CD14-positive monocyte (primary cell): ENCODE measurements around the gene SELPLG. TPM values are rescaled to one million over a fixed set of nuclear protein-coding genes. Genes with fewer than 3 reads are reported as not detected.
"Not testable (repeated sequence)": the region's sequence is repeated elsewhere in the genome, so short reads cannot be mapped to it uniquely, and the experiment has no call there.

Experiments used
- DNase-seq, 3 donors: peaks; one replicate each; pipeline ENCODE4 v3.0.0-alpha.2; 2011 to 2022
- H2AFZ ChIP-seq: 2 replicates; pipeline ENCODE4 v1.6.0; 2012; ENCODE audit warnings: mild to moderate bottlenecking, low read depth, low read length, inconsistent platforms; ENCODE audit not compliant: insufficient read depth, poor library complexity, severe bottlenecking
- H3K27ac ChIP-seq, 2 donors: 1 replicate in 1 of 2; 2 replicates in 1 of 2; pipeline ENCODE4 v1.5.1; 2012 to 2013; ENCODE audit warnings: low read length in 2 of 2, control low read depth in 1 of 2, inconsistent platforms in 1 of 2, low read depth in 1 of 2, mild to moderate bottlenecking in 1 of 2
- H3K27me3 ChIP-seq, 2 donors: one replicate each; pipeline versions ENCODE4 v1.6.0 to v1.6.1; 2011 to 2013; ENCODE audit warnings: low read length in 2 of 2; ENCODE audit not compliant: control insufficient read depth in 2 of 2, insufficient read depth in 2 of 2
- H3K36me3 ChIP-seq, 2 donors: replicated peaks in 1 of 2; 1 replicate in 1 of 2; 2 replicates in 1 of 2; pipeline versions ENCODE4 v1.5.1 to v1.6.1; 2012 to 2013; ENCODE audit warnings: low read length in 2 of 2, control low read depth in 1 of 2, inconsistent platforms in 1 of 2, mild to moderate bottlenecking in 1 of 2; ENCODE audit not compliant: insufficient read depth in 2 of 2, control insufficient read depth in 1 of 2
- H3K4me1 ChIP-seq, 2 donors: 1 replicate in 1 of 2; 2 replicates in 1 of 2; pipeline versions ENCODE4 v1.5.1 to v1.6.1; 2012 to 2013; ENCODE audit warnings: low read length in 2 of 2, control low read depth in 1 of 2, inconsistent platforms in 1 of 2, mild to moderate bottlenecking in 1 of 2, moderate library complexity in 1 of 2; ENCODE audit not compliant: insufficient read depth in 2 of 2, control insufficient read depth in 1 of 2
- H3K4me2 ChIP-seq: replicated peaks from 2 replicates; pipeline ENCODE3; 2012; ENCODE audit warnings: low read length, moderate library complexity, mild to moderate bottlenecking; ENCODE audit not compliant: poor library complexity, severe bottlenecking; ENCODE audit errors: extremely low read depth
- H3K4me3 ChIP-seq, 3 experiments: fragments of 200-600 bp in 1 of 3; sonication (generic) in 1 of 3; replicated peaks in 1 of 3; 1 replicate in 2 of 3; 2 replicates in 1 of 3; pipeline ENCODE4 v1.5.1; 2011 to 2013; ENCODE audit warnings: low read length in 3 of 3, mild to moderate bottlenecking in 3 of 3, control low read depth in 2 of 3, low read depth in 2 of 3, inconsistent platforms in 1 of 3, moderate library complexity in 1 of 3
- H3K79me2 ChIP-seq: 2 replicates; pipeline ENCODE4 v1.6.0; 2012; ENCODE audit warnings: mild to moderate bottlenecking, control low read depth, inconsistent platforms, low read length, moderate library complexity; ENCODE audit not compliant: insufficient read depth
- H3K9ac ChIP-seq: 2 replicates; pipeline ENCODE4 v1.6.0; 2017; ENCODE audit warnings: low read length, mild to moderate bottlenecking; ENCODE audit not compliant: insufficient read depth, poor library complexity, severe bottlenecking
- H3K9me3 ChIP-seq, 2 donors: replicated peaks in 1 of 2; 1 replicate in 1 of 2; 2 replicates in 1 of 2; pipeline versions ENCODE4 v1.5.1 to v1.6.1; 2012 to 2013; ENCODE audit warnings: low read length in 2 of 2, control low read depth in 1 of 2; ENCODE audit not compliant: control insufficient read depth in 1 of 2, insufficient read depth in 1 of 2
- H4K20me1 ChIP-seq: 2 replicates; pipeline ENCODE4 v1.6.0; 2012; ENCODE audit warnings: mild to moderate bottlenecking, low read length, control low read depth, moderate library complexity; ENCODE audit not compliant: insufficient read depth
- H3K27ac Mint-ChIP-seq, 7 donors: one replicate each; pipeline ENCODE4 v1.8.0; 2020; ENCODE audit warnings: mild to moderate bottlenecking in 7 of 7, mixed read lengths in 7 of 7, moderate library complexity in 6 of 7, inconsistent platforms in 2 of 7
- H3K27me3 Mint-ChIP-seq, 3 donors: one replicate each; pipeline ENCODE4 v1.8.0; 2021 to 2022; ENCODE audit warnings: low read depth in 3 of 3, mild to moderate bottlenecking in 3 of 3, mixed read lengths in 3 of 3, moderate library complexity in 3 of 3, inconsistent platforms in 1 of 3
- H3K36me3 Mint-ChIP-seq, 2 donors: one replicate each; pipeline ENCODE4 v1.8.0; 2020; ENCODE audit warnings: mixed read lengths in 2 of 2, inconsistent platforms in 1 of 2, mild to moderate bottlenecking in 1 of 2
- H3K4me1 Mint-ChIP-seq: one replicate; pipeline ENCODE4 v1.8.0; 2020; ENCODE audit warnings: mild to moderate bottlenecking, mixed read lengths
- H3K4me3 Mint-ChIP-seq, 2 donors: one replicate each; pipeline ENCODE4 v1.8.0; 2020; ENCODE audit warnings: mild to moderate bottlenecking in 2 of 2, mixed read lengths in 2 of 2, moderate library complexity in 1 of 2
- H3K9me3 Mint-ChIP-seq, 7 donors: one replicate each; pipeline ENCODE4 v1.8.0; 2020 to 2022; ENCODE audit warnings: mixed read lengths in 7 of 7, mild to moderate bottlenecking in 6 of 7, moderate library complexity in 6 of 7, inconsistent platforms in 2 of 7
- WGBS: methylation state at CpG from one replicate; pipeline ENCODE4 v1.1.5; 2013; ENCODE audit warnings: missing lambda C conversion rate; ENCODE audit not compliant: insufficient coverage; 5-methylcytosine and 5-hydroxymethylcytosine counted together
- intact Hi-C, 2 donors: fragments of 100-400 bp; cut with micrococcal nuclease; formaldehyde crosslinking; loops; one replicate each; pipeline versions ENCODE4 v1.15.0 to v1.15.1; 2023
- polyA plus RNA-seq, 3 donors: library from polyadenylated mRNA; depleted of rRNA in 1 of 3; unstranded in 2 of 3; stranded (reverse) in 1 of 3; fragments of 300-500 nt in 2 of 3; fragments of >200 nt in 1 of 3; fragmentation: Illumina TruSeq in 2 of 3; gene quantifications; 1 replicate in 2 of 3; 2 replicates in 1 of 3; pipeline ENCODE4 v1.2.3, GENCODE V29; 2012 to 2021
- TF ChIP-seq, protein P1 (sequence below): fragments of 200-600 bp; IDR thresholded peaks from one replicate; pipeline ENCODE4 v1.8.0; 2022; ENCODE audit warnings: antibody characterized with exemption, mild to moderate bottlenecking

SELPLG gene
- polyA plus RNA-seq, 3 donors: 193 to 349 (median 247) TPM

DNA sequence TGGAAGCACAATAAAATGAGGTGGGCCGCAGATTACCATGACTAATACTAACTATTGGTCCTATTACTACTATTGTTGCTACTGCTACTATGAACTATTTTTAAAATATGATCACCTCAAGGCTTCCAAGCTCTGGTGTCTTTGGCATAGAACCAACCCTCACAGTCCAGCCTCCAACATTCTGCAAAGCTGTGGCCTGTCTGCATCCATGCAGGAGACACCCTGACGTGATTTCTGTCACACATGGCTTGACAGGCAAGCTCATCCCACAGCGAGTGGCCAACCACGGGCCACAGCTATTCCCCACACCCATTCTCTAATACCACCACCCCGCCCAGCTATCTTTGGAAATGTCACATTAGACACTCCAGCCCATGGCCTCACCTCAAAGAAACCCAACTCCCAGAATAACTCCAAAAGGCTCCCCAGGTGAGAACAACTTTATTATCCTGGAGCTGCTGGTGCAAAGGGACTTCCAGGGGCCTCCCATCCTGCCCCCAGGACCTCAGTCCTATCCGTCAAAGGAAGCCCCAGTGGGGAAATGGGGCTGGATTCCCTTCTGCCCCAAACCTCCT, 56.9 kb downstream of the SELPLG start:
- Histone ChIP-seq H2AFZ (no peak overlapping the region), H3K79me2 (no peaks in the 10 kb centered on the region), H3K27me3 (no peaks in the 10 kb centered on the region), H3K4me2 (no peak overlapping the region), H3K4me1 (no peaks in the 10 kb centered on the region), H3K9me3 (no peaks in the 10 kb centered on the region), H4K20me1 (no peaks in the 10 kb centered on the region), H3K36me3 (no peaks in the 10 kb centered on the region), H3K4me3 (no peak overlapping the region), H3K9ac (no peak overlapping the region), H3K27ac (no peak overlapping the region)
- Mint-ChIP-seq H3K36me3 (no peaks in the 10 kb centered on the region), H3K9me3 (peaks cover 0 to 4% (median 0%) of the 10 kb centered on the region in 7 donors), H3K27me3 (peaks cover 2 to 4% (median 2%) of the 10 kb centered on the region in 3 donors), H3K4me3 (no peak overlapping the region), H3K4me1 (no peaks in the 10 kb centered on the region), H3K27ac (no peak overlapping the region)
- 84% methylated on average over 5 of the region's 6 CpGs for WGBS
- DNase-seq: no peak
- intact Hi-C loops: loop anchor here in 1 of 2 donors (10.0 kb wide), 1 partner anchor 378 kb away; no protein-coding TSS in a partner anchor
- TF ChIP-seq, protein P1, sequence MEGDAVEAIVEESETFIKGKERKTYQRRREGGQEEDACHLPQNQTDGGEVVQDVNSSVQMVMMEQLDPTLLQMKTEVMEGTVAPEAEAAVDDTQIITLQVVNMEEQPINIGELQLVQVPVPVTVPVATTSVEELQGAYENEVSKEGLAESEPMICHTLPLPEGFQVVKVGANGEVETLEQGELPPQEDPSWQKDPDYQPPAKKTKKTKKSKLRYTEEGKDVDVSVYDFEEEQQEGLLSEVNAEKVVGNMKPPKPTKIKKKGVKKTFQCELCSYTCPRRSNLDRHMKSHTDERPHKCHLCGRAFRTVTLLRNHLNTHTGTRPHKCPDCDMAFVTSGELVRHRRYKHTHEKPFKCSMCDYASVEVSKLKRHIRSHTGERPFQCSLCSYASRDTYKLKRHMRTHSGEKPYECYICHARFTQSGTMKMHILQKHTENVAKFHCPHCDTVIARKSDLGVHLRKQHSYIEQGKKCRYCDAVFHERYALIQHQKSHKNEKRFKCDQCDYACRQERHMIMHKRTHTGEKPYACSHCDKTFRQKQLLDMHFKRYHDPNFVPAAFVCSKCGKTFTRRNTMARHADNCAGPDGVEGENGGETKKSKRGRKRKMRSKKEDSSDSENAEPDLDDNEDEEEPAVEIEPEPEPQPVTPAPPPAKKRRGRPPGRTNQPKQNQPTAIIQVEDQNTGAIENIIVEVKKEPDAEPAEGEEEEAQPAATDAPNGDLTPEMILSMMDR: no peak

DNA sequence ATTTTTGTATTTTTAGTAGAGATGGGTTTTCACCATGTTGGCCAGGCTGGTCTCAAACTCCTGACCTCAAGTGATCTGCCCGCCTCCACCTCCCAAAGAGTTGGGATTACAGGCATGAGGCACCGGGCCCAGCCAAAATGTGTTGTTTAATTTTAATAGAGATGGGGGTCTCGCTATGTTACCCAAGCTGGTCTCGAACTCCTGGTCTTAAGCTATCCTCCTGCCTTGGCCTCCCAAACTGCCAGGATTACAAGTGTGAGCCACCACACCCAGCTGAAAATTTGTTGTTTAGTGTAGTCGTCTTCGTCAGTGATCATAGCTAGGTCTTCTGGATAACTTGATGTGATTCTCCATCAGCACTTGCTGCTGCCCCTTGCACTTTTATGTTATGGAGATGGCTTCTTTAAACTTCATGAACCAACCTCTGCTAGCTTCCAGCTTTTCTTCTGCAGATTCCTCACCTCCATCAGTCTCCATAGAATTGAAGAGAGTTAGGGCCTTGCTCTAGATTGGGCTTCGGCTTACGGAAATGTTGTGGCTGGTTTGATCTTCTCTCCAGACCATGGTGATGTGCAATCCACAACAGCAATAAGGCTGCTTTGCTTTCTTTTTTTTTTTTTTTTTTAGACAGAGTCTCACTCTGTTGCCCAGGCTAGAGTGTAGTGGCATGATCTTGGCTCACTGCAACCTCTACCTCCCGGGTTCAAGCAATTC, 58.3 kb downstream of the SELPLG start:
- H3K27ac Mint-ChIP-seq: no peak overlapping the region
- intact Hi-C loops: loop anchor here in 1 of 2 donors (10.0 kb wide), 1 partner anchor 379 kb away; no protein-coding TSS in a partner anchor
- DNase-seq: no peak

DNA sequence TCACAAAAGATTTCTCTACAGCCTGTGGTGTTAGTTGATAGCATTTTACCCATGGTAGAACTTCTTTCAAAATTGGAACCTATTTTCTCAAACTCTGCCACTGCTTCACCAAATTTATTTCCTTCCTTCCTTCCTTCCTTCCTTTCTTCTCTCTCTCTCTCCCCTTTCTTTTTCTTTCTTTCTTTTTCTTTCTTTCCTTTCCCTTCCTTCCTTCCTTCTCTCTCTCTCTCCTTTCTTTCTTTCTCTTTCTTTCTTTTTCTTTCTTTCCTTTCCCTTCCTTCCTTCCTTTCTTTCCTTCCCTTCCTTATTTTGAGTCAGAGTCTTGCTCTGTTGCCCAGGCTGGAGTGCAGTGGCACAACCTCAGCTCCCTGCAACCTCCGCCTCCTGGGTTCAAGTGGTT, 59.4 kb downstream of the SELPLG start:
- not testable (repeated sequence) for DNase-seq, H3K4me3 Mint-ChIP-seq, H3K27me3 ChIP-seq, H3K4me1 Mint-ChIP-seq, H3K27ac ChIP-seq, H3K27ac Mint-ChIP-seq, H3K36me3 ChIP-seq, H2AFZ ChIP-seq, H3K79me2 ChIP-seq, H3K4me3 ChIP-seq, H3K4me2 ChIP-seq, H3K9me3 ChIP-seq, H4K20me1 ChIP-seq, H3K9me3 Mint-ChIP-seq, H3K27me3 Mint-ChIP-seq, H3K4me1 ChIP-seq, H3K9ac ChIP-seq
- peaks cover 0 to 11% of the 10 kb centered on the region in 2 donors for H3K36me3 Mint-ChIP-seq
- WGBS: 88% methylated on average over 1 of the region's 1 CpG
- intact Hi-C loops: loop anchor here in 1 of 2 donors (10.0 kb wide), 1 partner anchor 381 kb away; no protein-coding TSS in a partner anchor

More for the DNA sequence above, 58.3 kb downstream of the SELPLG start:
- H3K9me3 ChIP-seq: no peaks in the 10 kb centered on the region
- TF ChIP-seq, protein P1: no peak
- peaks cover 0 to 3% of the 10 kb centered on the region in 2 donors for H3K36me3 Mint-ChIP-seq
- no peaks in the 10 kb centered on the region for H3K4me1 ChIP-seq
- H3K4me2 ChIP-seq: no peak overlapping the region
- H3K27me3 Mint-ChIP-seq: peaks cover 2 to 4% (median 2%) of the 10 kb centered on the region in 3 donors
- H3K79me2 ChIP-seq: no peaks in the 10 kb centered on the region
- no peak overlapping the region for H3K27ac ChIP-seq
- no peak overlapping the region for H2AFZ ChIP-seq
- 83% methylated on average over 2 of the region's 9 CpGs for WGBS
- H4K20me1 ChIP-seq: no peaks in the 10 kb centered on the region
- no peak overlapping the region for H3K4me3 ChIP-seq
- H3K9ac ChIP-seq: no peak overlapping the region
- H3K4me1 Mint-ChIP-seq: no peaks in the 10 kb centered on the region
- no peaks in the 10 kb centered on the region for H3K36me3 ChIP-seq
- H3K27me3 ChIP-seq: no peaks in the 10 kb centered on the region
- H3K9me3 Mint-ChIP-seq: peaks cover 0 to 4% (median 0%) of the 10 kb centered on the region in 7 donors
- H3K4me3 Mint-ChIP-seq: no peak overlapping the region
